Left colon (tissue), 2 donors: ENCODE data around the gene OR5AN1. TPM values are rescaled to one million over a fixed set of nuclear protein-coding genes. Genes with fewer than 3 reads are reported as not detected.

ENCODE experiments used
- ATAC-seq: fragments of 200-7000 bp; cut with Tn5 transposase; one replicate; pipeline ENCODE4 v1.9.1; 2020; ENCODE audit warnings: mild to moderate bottlenecking, moderate library complexity
- DNase-seq, 2 donors: peaks; one replicate each; pipeline ENCODE4 v3.0.0-alpha.2; 2020
- intact Hi-C, 2 donors: fragments of 100-400 bp; cut with DNase I in 1 of 2; cut with micrococcal nuclease in 1 of 2; formaldehyde crosslinking; loops; one replicate each; pipeline versions ENCODE4 v1.11.2 to v1.14.0; 2022; cut with DNase I, micrococcal nuclease
- total RNA-seq, 2 donors: library from RNA; stranded (reverse); fragmentation: NEBNext Ultra II Directional; extraction: Animal tissue kit (Norgen Biotek cat#: 25700); gene quantifications; one replicate each; pipeline ENCODE4 v1.2.1, GENCODE V29; 2021
- donor health status: DM: no; HTN: no; CAD: no.
- donor health status: DM: yes; HTN: yes; CAD: no.

OR5AN1 gene
- total RNA-seq, 2 donors from 2014 or later: not detected

GRCh38 chr11:59417023-59417422 lies 58.3 kb downstream of the OR5AN1 start:
- intact Hi-C loops: no loop called here
- ATAC-seq: no peak
- no peak for DNase-seq

GRCh38 chr11:59418156-59418555 lies 59.5 kb downstream of the OR5AN1 start:
- ATAC-seq (no peak), DNase-seq (no peak)
- intact Hi-C loops: no loop called here

Other genes with a start within 250 kb of the OR5AN1 start
- gene FAM111A, start 216.0 kb upstream of the OR5AN1 start, total RNA-seq: 10 to 100 TPM; 25.0 to 27.8 TPM
- gene DTX4, start 186.8 kb upstream of the OR5AN1 start, total RNA-seq: 10 to 100 TPM; 58.4 to 62.4 TPM
- 10 to 100 TPM in 1 of 2 donors, 1 to 10 TPM in 1; 5.0 to 24.2 TPM for gene MPEG1, start 146.0 kb upstream of the OR5AN1 start, total RNA-seq
- not detected for gene OR5A2, start 67.5 kb downstream of the OR5AN1 start, total RNA-seq
- gene OR5A1, start 77.6 kb downstream of the OR5AN1 start, total RNA-seq: not detected
- gene OR4D6, start 98.1 kb downstream of the OR5AN1 start, total RNA-seq: not detected
- not detected for gene OR4D10, start 114.4 kb downstream of the OR5AN1 start, total RNA-seq
- not detected for gene OR4D11, start 144.7 kb downstream of the OR5AN1 start, total RNA-seq
- gene OR4D9, start 152.6 kb downstream of the OR5AN1 start, total RNA-seq: not detected